GM12878 (cell line): ENCODE measurements around the gene ATF7. TPM values are rescaled to one million over a fixed set of nuclear protein-coding genes. Genes with fewer than 3 reads are reported as not detected.

ENCODE experiments used
- ATAC-seq: fragments of 200-7000 bp; cut with Tn5 transposase; 3 replicates; pipeline ENCODE4 v1.9.1; 2020; ENCODE audit warnings: mild to moderate bottlenecking, moderate library complexity
- BruUV-seq: library from RNA; stranded (reverse); fragments of 400-500 nt; replicated peaks from 2 replicates; lab custom pipeline; 2021; lab: Mats Ljungman, UMichigan
- CTCF ChIA-PET: fragments of 300-600 bp; sonication (Branson Sonifier 250); formaldehyde crosslinking; extraction: SDS; loops from one replicate; lab custom pipeline; 2021; ENCODE audit warnings: inconsistent platforms; lab: Yijun Ruan, JAX
- POLR2A ChIA-PET: fragments of 350-600 bp; formaldehyde crosslinking; extraction: SDS; loops from one replicate; lab custom pipeline; 2021; ENCODE audit warnings: inconsistent platforms; lab: Charles Lee
- RAD21 ChIA-PET: fragments of 300-600 bp; sonication (Branson Sonifier 250); formaldehyde crosslinking; loops from one replicate; lab custom pipeline; 2023; ENCODE audit warnings: antibody characterized with exemption; ENCODE audit not compliant: unreplicated experiment; lab: Charles Lee
- SMC1A ChIA-PET: fragments of 300-600 bp; sonication (Branson Sonifier 250); formaldehyde crosslinking; loops from one replicate; lab custom pipeline; 2023; ENCODE audit not compliant: unreplicated experiment, uncharacterized antibody; lab: Charles Lee
- DNase-seq: peaks from one replicate; pipeline ENCODE4 v3.0.0-alpha.2; 2011; ENCODE audit warnings: low read depth, low spot score
- FAIRE-seq: peaks from 3 replicates; lab custom pipeline; 2011; peaks lifted over from hg19 to GRCh38; lab: Jason Lieb, UNC
- H2AFZ ChIP-seq: 2 replicates; pipeline ENCODE4 v1.6.0; 2011; ENCODE audit warnings: low read depth, low read length, control low read depth; ENCODE audit not compliant: control insufficient read depth
- H3K27ac ChIP-seq: 2 replicates; pipeline ENCODE4 v1.5.1; 2011; ENCODE audit warnings: control low read depth; ENCODE audit not compliant: control insufficient read depth, insufficient read depth
- H3K27me3 ChIP-seq, 2 experiments: replicated peaks in 1 of 2; 2 replicates each; pipeline versions ENCODE4 v1.6.0 to v1.6.1; 2011; ENCODE audit warnings: low read length in 1 of 2; ENCODE audit not compliant: control insufficient read depth in 2 of 2, insufficient read depth in 2 of 2
- H3K36me3 ChIP-seq, 2 experiments: 2 replicates each; pipeline ENCODE4 v1.5.1; 2011; ENCODE audit warnings: low read length in 1 of 2; ENCODE audit not compliant: control insufficient read depth in 2 of 2, insufficient read depth in 2 of 2
- H3K4me1 ChIP-seq: 2 replicates; pipeline ENCODE4 v1.6.1; 2011; ENCODE audit warnings: mild to moderate bottlenecking, low read length, moderate library complexity, mixed read lengths; ENCODE audit not compliant: control insufficient read depth, insufficient read depth
- H3K4me2 ChIP-seq: 2 replicates; pipeline ENCODE4 v1.6.0; 2011; ENCODE audit warnings: control low read depth; ENCODE audit not compliant: control insufficient read depth, insufficient read depth
- H3K4me3 ChIP-seq: fragments of 200-600 bp; sonication (generic); 2 replicates; pipeline ENCODE4 v1.5.1; 2016
- H3K79me2 ChIP-seq: 2 replicates; pipeline ENCODE4 v1.6.0; 2011; ENCODE audit warnings: low read length; ENCODE audit not compliant: control insufficient read depth, insufficient read depth
- H3K9ac ChIP-seq: 2 replicates; pipeline ENCODE4 v1.8.0; 2011; ENCODE audit warnings: low read length, control low read depth, mixed read lengths; ENCODE audit not compliant: control insufficient read depth, insufficient read depth
- H3K9me3 ChIP-seq: replicated peaks from 3 replicates; pipeline ENCODE4 v1.5.1; 2011; ENCODE audit warnings: mild to moderate bottlenecking, low read length; ENCODE audit not compliant: control insufficient read depth, insufficient read depth
- H4K20me1 ChIP-seq: 2 replicates; pipeline ENCODE4 v1.6.0; 2011; ENCODE audit not compliant: control insufficient read depth, insufficient read depth
- ATF7 ChIP-seq: fragments of 450-650 bp; IDR thresholded peaks from 2 replicates; pipeline ENCODE4 v1.6.1; 2016; ENCODE audit warnings: low read depth, mild to moderate bottlenecking
- DPF2 ChIP-seq: fragments of 450-650 bp; IDR thresholded peaks from 2 replicates; pipeline ENCODE4 v1.6.1; 2017; ENCODE audit warnings: mild to moderate bottlenecking
- IKZF2 ChIP-seq, 2 experiments: fragments of 450-650 bp; IDR thresholded peaks; 2 replicates each; pipeline ENCODE4 v1.6.1; 2017; ENCODE audit warnings: mild to moderate bottlenecking in 2 of 2, moderate library complexity in 2 of 2
- SIX5 ChIP-seq: IDR thresholded peaks from 2 replicates; pipeline ENCODE4 v1.6.1; 2011; ENCODE audit warnings: mild to moderate bottlenecking, low read depth, low read length, moderate library complexity; ENCODE audit not compliant: severe bottlenecking
- WGBS: methylation state at CpG from one replicate; pipeline ENCODE4 v1.1.6; 2016; ENCODE audit warnings: low lambda C conversion rate; ENCODE audit not compliant: insufficient replicate concordance, insufficient coverage; ENCODE audit errors: missing lambda C conversion rate; 5-methylcytosine and 5-hydroxymethylcytosine counted together
- in situ Hi-C: fragments of 300-500 bp; cut with MboI; formaldehyde crosslinking; loops from 9 replicates; pipeline ENCODE4 v1.14.3; 2018; ENCODE audit warnings: mixed read lengths
- intact Hi-C: fragments of 100-400 bp; cut with micrococcal nuclease; formaldehyde crosslinking; loops from one replicate; pipeline ENCODE4 v1.14.2; 2022; ENCODE audit not compliant: unreplicated experiment
- polyA plus RNA-seq, 11 experiments: library from polyadenylated mRNA; depleted of rRNA in 4 of 11; unstranded in 6 of 11; stranded (reverse) in 5 of 11; fragments of >200 nt; fragmentation: Nextera tagmentation in 4 of 11; fragmentation: Illumina TruSeq in 1 of 11; extraction: Ambion mirVana in 4 of 11; extraction: Trizol in 1 of 11; gene quantifications; 1 replicate in 1 of 11; 2 replicates in 10 of 11; pipeline versions ENCODE4 v1.2.1 to v1.2.3, GENCODE V29; 2011 to 2016; ENCODE audit warnings: inconsistent platforms in 2 of 11, missing spikeins in 2 of 11, low read depth in 1 of 11
- total RNA-seq, 4 experiments: library from RNA; depleted of rRNA in 3 of 4; stranded (reverse); fragments of >200 nt in 3 of 4; fragmentation: Illumina TruSeq in 1 of 4; extraction: Trizol in 1 of 4; gene quantifications; 2 replicates each; pipeline versions ENCODE4 v1.2.1 to v1.2.3, GENCODE V29; 2013 to 2021

ATF7 gene
- total and polyA plus RNA-seq, 10 of the 15 experiments (the other 5 are each of a cell fraction or from before 2014, with no cell fraction given), result 9.1 to 30.7 (median 21.8) TPM

DNA sequence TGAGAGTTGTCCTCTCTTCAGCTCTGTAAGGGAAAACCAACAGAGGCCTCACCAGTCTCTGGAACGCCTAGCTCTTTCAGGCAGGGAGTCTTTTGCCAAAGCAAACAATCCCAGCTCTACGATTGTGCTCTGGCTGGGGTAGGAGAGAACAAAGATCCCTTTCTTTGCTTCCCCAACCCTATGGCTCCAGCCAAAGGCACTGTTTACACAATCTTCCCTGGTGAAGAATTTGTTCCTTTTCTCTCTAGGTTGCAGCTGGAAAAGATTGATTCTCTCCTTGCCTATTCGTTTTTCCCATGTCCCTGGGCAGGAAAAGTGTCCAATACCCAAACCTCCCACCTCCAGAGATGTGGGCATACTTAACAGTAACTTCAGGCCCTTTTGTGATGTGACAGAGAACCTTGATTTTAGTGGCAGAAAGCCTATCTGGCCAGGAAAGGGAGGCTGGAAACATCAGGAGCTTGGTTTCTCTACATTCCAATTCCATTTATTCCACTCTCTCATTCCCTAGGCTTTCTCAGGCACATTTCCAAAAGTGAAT lies 32.9 kb upstream of the ATF7 start:
- FAIRE-seq (no peak), ATAC-seq (no peak; the same call in 2 of the 3 replicates), DNase-seq (no peak)
- no peak overlapping the region for H3K9ac ChIP-seq
- no peaks in the 10 kb centered on the region for H3K9me3 ChIP-seq
- BruUV-seq, result no TSS peak
- 79% methylated on average over 3 of the region's 3 CpGs for WGBS
- ChIA-PET SMC1A (interaction anchor here (0.7 to 1.5 kb wide), 6 partner anchors 8 to 56 kb away, joined by 3 to 13 read pairs (median 3); partner anchors contain the start of genes ATF7 and ATP5MC2), CTCF (interaction anchor here (0.9 to 2.3 kb wide), 6 partner anchors 8 to 115 kb away, joined by 3 to 12 read pairs (median 4); partner anchors contain the start of gene ATP5MC2), POLR2A (interaction anchor here (0.6 kb wide), 1 partner anchor 167 kb away, joined by 3 read pairs; no protein-coding TSS in a partner anchor), RAD21 (interaction anchor here (0.6 to 2.0 kb wide), 4 partner anchors 16 to 116 kb away, joined by 3 to 8 read pairs (median 4); no protein-coding TSS in a partner anchor)
- H3K27me3 ChIP-seq, result no peaks in the 10 kb centered on the region
- 0 out of 4 replicates have a peak, but pooled peaks cover 0 to 3% of the 10 kb centered on the region in 2 experiments for H3K36me3 ChIP-seq
- in situ Hi-C loops, result no loop called here
- H3K4me2 ChIP-seq, result no peak overlapping the region
- peaks cover 5% of the 10 kb centered on the region for H3K4me1 ChIP-seq
- H3K4me3 ChIP-seq, result no peak overlapping the region
- no peak overlapping the region for H2AFZ ChIP-seq
- H3K27ac ChIP-seq, result no peak overlapping the region
- no peaks in the 10 kb centered on the region for H4K20me1 ChIP-seq
- TF ChIP-seq DPF2 (no peak), IKZF2 (IDR thresholded peaks at IDR 0.05) (0 out of 4 replicates have a peak, but pooled peaks of 1 of the 2 experiments have one; percentile 21)
- no peaks in the 10 kb centered on the region for H3K79me2 ChIP-seq
- intact Hi-C loops, result no loop called here

DNA sequence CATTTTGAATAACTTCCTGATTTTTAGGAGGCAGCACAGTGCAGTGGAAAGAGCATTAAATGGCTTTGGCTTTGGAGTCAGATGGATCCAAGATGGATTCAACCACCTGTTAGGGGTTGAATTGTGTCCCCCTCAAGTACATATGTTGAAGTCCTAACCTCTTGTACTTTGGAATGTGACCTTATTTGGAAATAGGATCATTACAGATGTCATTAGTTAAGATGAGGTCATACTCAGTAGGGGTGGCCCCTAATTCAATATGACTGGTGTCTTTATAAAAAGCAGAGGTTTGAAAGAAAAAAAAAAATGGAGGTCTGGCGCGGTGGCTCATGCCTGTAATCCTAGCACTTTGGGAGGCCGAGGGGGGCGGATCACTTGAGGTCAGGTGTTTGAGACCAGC lies 30.9 kb upstream of the ATF7 start:
- Histone ChIP-seq H3K9ac (no peak overlapping the region), H3K79me2 (no peaks in the 10 kb centered on the region), H3K4me2 (no peak overlapping the region), H3K4me1 (peaks cover 5% of the 10 kb centered on the region), H3K27ac (no peak overlapping the region), H4K20me1 (no peaks in the 10 kb centered on the region), H3K4me3 (no peak overlapping the region), H3K36me3 (no peaks in the 10 kb centered on the region), H2AFZ (no peak overlapping the region), H3K9me3 (no peaks in the 10 kb centered on the region), H3K27me3 (no peaks in the 10 kb centered on the region)
- peak; percentile 47; the same call in 1 of the 2 replicates for TF ChIP-seq ATF7
- TF ChIP-seq SIX5, result no peak
- POLR2A ChIA-PET, result no interaction called here
- ATAC-seq, result no peak
- SMC1A ChIA-PET, result interaction anchor here (0.9 kb wide), 1 partner anchor 11 kb away, joined by 3 read pairs; no protein-coding TSS in a partner anchor
- no peak for DNase-seq
- in situ Hi-C loops (no loop called here), intact Hi-C loops (no loop called here)
- BruUV-seq, result no TSS peak
- RAD21 ChIA-PET, result no interaction called here
- no peak for FAIRE-seq
- WGBS, result 92% methylated on average over 4 of the region's 4 CpGs
- CTCF ChIA-PET, result interaction anchor here (1.0 to 1.3 kb wide), 2 partner anchors 18 to 113 kb away, joined by 3 read pairs; partner anchors contain the start of gene ATP5MC2
